ENCODE measurements around the gene SGTA. TPM values are rescaled to one million over a fixed set of nuclear protein-coding genes. Genes with fewer than 3 reads are reported as not detected.

SGTA gene
- total and polyA plus RNA-seq, 9 of the 15 experiments (the other 6 are each of a cell fraction or from before 2014, with no cell fraction given) = 1.4 to 110 (median 49.9) TPM

- TF ChIP-seq NRF1 (conservative IDR thresholded peaks at IDR 0.05 in 1 of 2, IDR thresholded peaks at IDR 0.05 in 1 of 2) (peak; percentile 96 to 97), JUND (IDR thresholded peaks at IDR 0.05; ENCODE audit: borderline replicate concordance, low read depth, low read length) (peak; percentile 79), JUND (tag; IDR thresholded peaks at IDR 0.05; ENCODE audit: borderline replicate concordance, low read depth, low read length) (no peak; the same call in 2 of the 3 replicates), ZNF253 (CRISPR knock-in tag; conservative IDR thresholded peaks at IDR 0.05) (no peak), ERF (CRISPR knock-in tag; IDR thresholded peaks at IDR 0.05) (no peak), CSDE1 (IDR thresholded peaks at IDR 0.05) (no peak), TBL1XR1 (IDR thresholded peaks at IDR 0.05; ENCODE audit: low read length in 2 of 2) (peak; percentile 73 to 78; a peak in 2 of 4 replicates), NR1H2 (CRISPR knock-in tag; IDR thresholded peaks at IDR 0.05) (no peak), RB1 (IDR thresholded peaks at IDR 0.05; ENCODE audit: low read depth) (peak; percentile 97), FOSL1 (tag; conservative IDR thresholded peaks at IDR 0.05) (peak; percentile 54), TCF7 (IDR thresholded peaks at IDR 0.05; ENCODE audit: borderline replicate concordance) (0 out of 2 replicates have a peak, but pooled peaks have one; percentile 50), MAZ (CRISPR knock-in tag; conservative IDR thresholded peaks at IDR 0.05 in 1 of 2, IDR thresholded peaks at IDR 0.05 in 1 of 2) (peak; percentile 84 to 93), ATF7 (IDR thresholded peaks at IDR 0.05) (peak; percentile 83; the same call in 1 of the 2 replicates), SMARCB1 (IDR thresholded peaks at IDR 0.05; ENCODE audit: insufficient read length, low read depth) (no peak), SMAD1 (IDR thresholded peaks at IDR 0.05; ENCODE audit: low read depth, low read length, partially characterized antibody) (no peak), MEIS2 (IDR thresholded peaks at IDR 0.05; ENCODE audit: partially characterized antibody) (peak; percentile 84), ZNF347 (CRISPR knock-in tag; IDR thresholded peaks at IDR 0.05; ENCODE audit: low read depth) (no peak), DPF2 (IDR thresholded peaks at IDR 0.05) (peak; percentile 31; the same call in 1 of the 2 replicates), KAT2B (IDR thresholded peaks at IDR 0.05; ENCODE audit: low read depth, low read length) (peak; percentile 57), SP2 (IDR thresholded peaks at IDR 0.05; ENCODE audit: extremely low read depth, low read depth, low read length, poor library complexity, severe bottlenecking) (peak; percentile 93), XRCC3 (IDR thresholded peaks at IDR 0.05) (no peak), RNF2 (IDR thresholded peaks at IDR 0.05) (0 out of 2 replicates have a peak, but pooled peaks have one; percentile 40), KLF16 (IDR thresholded peaks at IDR 0.05) (0 out of 2 replicates have a peak, but pooled peaks have one; percentile 4), ZNF134 (CRISPR knock-in tag; conservative IDR thresholded peaks at IDR 0.05) (peak; percentile 44; the same call in 1 of the 2 replicates), L3MBTL2 (IDR thresholded peaks at IDR 0.05) (peak; percentile 83)
- TF ChIP-seq, protein P1, sequence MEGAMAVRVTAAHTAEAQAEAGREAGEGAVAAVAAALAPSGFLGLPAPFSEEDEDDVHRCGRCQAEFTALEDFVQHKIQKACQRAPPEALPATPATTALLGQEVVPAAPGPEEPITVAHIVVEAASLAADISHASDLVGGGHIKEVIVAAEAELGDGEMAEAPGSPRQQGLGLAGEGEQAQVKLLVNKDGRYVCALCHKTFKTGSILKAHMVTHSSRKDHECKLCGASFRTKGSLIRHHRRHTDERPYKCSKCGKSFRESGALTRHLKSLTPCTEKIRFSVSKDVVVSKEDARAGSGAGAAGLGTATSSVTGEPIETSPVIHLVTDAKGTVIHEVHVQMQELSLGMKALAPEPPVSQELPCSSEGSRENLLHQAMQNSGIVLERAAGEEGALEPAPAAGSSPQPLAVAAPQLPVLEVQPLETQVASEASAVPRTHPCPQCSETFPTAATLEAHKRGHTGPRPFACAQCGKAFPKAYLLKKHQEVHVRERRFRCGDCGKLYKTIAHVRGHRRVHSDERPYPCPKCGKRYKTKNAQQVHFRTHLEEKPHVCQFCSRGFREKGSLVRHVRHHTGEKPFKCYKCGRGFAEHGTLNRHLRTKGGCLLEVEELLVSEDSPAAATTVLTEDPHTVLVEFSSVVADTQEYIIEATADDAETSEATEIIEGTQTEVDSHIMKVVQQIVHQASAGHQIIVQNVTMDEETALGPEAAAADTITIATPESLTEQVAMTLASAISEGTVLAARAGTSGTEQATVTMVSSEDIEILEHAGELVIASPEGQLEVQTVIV (CRISPR knock-in tag; IDR thresholded peaks at IDR 0.05; ENCODE audit: borderline replicate concordance) = peak; percentile 8; the same call in 1 of the 2 replicates
- TF ChIP-seq, protein P2, sequence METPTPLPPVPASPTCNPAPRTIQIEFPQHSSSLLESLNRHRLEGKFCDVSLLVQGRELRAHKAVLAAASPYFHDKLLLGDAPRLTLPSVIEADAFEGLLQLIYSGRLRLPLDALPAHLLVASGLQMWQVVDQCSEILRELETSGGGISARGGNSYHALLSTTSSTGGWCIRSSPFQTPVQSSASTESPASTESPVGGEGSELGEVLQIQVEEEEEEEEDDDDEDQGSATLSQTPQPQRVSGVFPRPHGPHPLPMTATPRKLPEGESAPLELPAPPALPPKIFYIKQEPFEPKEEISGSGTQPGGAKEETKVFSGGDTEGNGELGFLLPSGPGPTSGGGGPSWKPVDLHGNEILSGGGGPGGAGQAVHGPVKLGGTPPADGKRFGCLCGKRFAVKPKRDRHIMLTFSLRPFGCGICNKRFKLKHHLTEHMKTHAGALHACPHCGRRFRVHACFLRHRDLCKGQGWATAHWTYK (CRISPR knock-in tag; IDR thresholded peaks at IDR 0.05) = peak; percentile 66; the same call in 1 of the 2 replicates
Measured at GRCh38 chr19:2819540-2820111, 36.6 kb upstream of the SGTA start, which contains the start of gene ZNF554 (continued).

Measured in K562 (cell line).